ENCODE measurements around the gene CNOT4. TPM values are rescaled to one million over a fixed set of nuclear protein-coding genes. Genes with fewer than 3 reads are reported as not detected.

The CNOT4 gene
- total RNA-seq, 6 experiments from 2014 or later, result 23.2 to 27.3 (median 25.1) TPM

DNA sequence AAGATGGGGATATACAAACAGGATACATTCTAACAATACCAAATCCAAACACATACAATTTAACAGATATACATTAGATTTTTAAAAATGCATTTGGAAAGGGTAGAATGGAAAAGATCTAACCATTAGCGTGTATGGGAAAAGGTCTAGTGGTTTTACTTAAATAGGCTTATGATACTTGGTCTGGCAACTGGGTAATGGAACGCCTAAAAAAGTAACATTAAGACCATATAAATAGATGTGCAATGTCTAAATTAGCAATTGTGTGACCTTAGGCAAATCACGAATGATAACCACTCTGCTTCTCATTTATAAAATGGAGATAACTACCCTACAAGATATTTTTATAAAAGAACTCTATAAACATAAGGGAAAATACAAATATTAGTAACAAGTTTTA is 135.2 kb downstream of the CNOT4 start:
- peaks cover 5% of the 10 kb centered on the region; the same call in 1 of the 2 replicates for H3K4me1 Mint-ChIP-seq (ENCODE audit: low read depth)
- H3K4me3 Mint-ChIP-seq, result no peak overlapping the region
- TF ChIP-seq, protein P1, sequence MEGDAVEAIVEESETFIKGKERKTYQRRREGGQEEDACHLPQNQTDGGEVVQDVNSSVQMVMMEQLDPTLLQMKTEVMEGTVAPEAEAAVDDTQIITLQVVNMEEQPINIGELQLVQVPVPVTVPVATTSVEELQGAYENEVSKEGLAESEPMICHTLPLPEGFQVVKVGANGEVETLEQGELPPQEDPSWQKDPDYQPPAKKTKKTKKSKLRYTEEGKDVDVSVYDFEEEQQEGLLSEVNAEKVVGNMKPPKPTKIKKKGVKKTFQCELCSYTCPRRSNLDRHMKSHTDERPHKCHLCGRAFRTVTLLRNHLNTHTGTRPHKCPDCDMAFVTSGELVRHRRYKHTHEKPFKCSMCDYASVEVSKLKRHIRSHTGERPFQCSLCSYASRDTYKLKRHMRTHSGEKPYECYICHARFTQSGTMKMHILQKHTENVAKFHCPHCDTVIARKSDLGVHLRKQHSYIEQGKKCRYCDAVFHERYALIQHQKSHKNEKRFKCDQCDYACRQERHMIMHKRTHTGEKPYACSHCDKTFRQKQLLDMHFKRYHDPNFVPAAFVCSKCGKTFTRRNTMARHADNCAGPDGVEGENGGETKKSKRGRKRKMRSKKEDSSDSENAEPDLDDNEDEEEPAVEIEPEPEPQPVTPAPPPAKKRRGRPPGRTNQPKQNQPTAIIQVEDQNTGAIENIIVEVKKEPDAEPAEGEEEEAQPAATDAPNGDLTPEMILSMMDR (IDR thresholded peaks at IDR 0.05), result no peak
- H3K27me3 Mint-ChIP-seq (ENCODE audit: insufficient read depth), result no peaks in the 10 kb centered on the region
- no peaks in the 10 kb centered on the region for H3K9me3 Mint-ChIP-seq
- no peaks in the 10 kb centered on the region for H3K36me3 Mint-ChIP-seq (ENCODE audit: low read depth)
- H3K27ac Mint-ChIP-seq, result no peak overlapping the region
- no peak for DNase-seq

DNA sequence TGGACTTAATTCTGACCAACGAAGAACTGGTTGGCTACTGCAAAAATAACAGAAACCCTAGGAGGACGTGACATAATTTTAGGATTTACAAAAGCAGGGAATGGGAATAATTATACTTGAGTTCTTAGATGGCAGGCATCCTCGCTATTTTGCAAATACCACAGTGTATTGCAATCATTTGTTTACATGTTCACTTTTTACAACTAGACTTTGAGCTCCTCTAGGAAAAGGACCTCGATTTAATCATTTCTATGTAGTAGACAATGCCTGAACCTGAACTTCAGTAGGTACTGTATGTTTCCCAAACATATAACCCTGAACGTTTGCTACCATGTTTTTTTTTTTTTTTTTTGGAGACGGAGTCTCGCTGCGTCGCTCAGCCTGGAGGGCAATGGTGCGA is 137.7 kb downstream of the CNOT4 start:
- DNase-seq, result no peak
- TF ChIP-seq, protein P1 (IDR thresholded peaks at IDR 0.05), result no peak
- no peaks in the 10 kb centered on the region for H3K27me3 Mint-ChIP-seq (ENCODE audit: insufficient read depth)
- H3K27ac Mint-ChIP-seq, result no peak overlapping the region
- H3K36me3 Mint-ChIP-seq (ENCODE audit: low read depth), result peaks cover 8% of the 10 kb centered on the region; the same call in 1 of the 2 replicates
- no peaks in the 10 kb centered on the region for H3K9me3 Mint-ChIP-seq
- peaks cover 5% of the 10 kb centered on the region; the same call in 1 of the 2 replicates for H3K4me1 Mint-ChIP-seq (ENCODE audit: low read depth)
- no peak overlapping the region for H3K4me3 Mint-ChIP-seq

DNA sequence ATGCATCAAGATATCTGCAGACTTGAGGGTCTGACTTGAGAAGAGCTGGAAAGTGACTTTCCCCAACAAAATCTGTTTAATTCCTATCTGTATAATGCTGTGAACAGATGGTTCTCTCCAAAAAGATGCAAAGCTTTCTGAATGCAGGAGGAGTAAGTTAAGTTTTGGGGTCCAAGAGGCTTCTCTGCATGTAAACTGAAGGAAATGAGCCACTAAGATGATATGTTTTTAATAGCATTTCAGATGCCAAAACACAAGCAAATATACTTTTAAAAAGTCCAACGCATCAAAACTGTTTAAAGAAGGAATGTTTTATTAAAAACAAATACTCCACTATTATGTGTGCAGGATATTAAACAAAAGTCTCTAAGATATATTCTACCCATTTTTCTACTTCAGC is 139.2 kb downstream of the CNOT4 start:
- Mint-ChIP-seq H3K4me3 (no peak overlapping the region), H3K9me3 (no peaks in the 10 kb centered on the region), H3K36me3 (ENCODE audit: low read depth) (peaks cover 8% of the 10 kb centered on the region; the same call in 1 of the 2 replicates), H3K27me3 (ENCODE audit: insufficient read depth) (no peaks in the 10 kb centered on the region), H3K27ac (no peak overlapping the region), H3K4me1 (ENCODE audit: low read depth) (peaks cover under 1% of the 10 kb centered on the region; the same call in 1 of the 2 replicates)
- TF ChIP-seq, protein P1 (IDR thresholded peaks at IDR 0.05), result no peak
- no peak for DNase-seq

DNA sequence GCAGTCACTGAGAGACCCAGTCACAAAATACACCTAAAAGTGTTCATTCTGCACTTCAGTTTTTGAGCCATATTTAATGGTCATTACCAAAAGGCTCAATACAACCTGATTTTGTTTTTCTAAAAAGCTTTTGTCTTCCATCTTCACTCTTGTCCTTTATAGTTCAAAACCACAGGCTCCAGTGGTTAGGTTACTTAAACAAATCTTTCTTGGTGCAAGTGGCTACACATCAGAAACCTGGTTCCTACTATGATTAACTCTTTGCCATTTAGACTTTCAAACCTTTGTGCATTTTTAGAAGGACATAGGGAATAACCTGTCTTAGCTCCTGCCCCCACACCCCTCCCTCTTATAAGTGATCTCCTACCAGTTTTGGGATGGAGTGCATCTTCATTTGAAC is 140.5 kb downstream of the CNOT4 start:
- no peak for DNase-seq
- no peak overlapping the region for H3K4me3 Mint-ChIP-seq
- H3K27me3 Mint-ChIP-seq (ENCODE audit: insufficient read depth), result no peaks in the 10 kb centered on the region
- H3K9me3 Mint-ChIP-seq, result no peaks in the 10 kb centered on the region
- H3K4me1 Mint-ChIP-seq (ENCODE audit: low read depth), result no peaks in the 10 kb centered on the region
- H3K36me3 Mint-ChIP-seq (ENCODE audit: low read depth), result peaks cover 8% of the 10 kb centered on the region; the same call in 1 of the 2 replicates
- TF ChIP-seq, protein P1 (IDR thresholded peaks at IDR 0.05), result no peak
- no peak overlapping the region for H3K27ac Mint-ChIP-seq

DNA sequence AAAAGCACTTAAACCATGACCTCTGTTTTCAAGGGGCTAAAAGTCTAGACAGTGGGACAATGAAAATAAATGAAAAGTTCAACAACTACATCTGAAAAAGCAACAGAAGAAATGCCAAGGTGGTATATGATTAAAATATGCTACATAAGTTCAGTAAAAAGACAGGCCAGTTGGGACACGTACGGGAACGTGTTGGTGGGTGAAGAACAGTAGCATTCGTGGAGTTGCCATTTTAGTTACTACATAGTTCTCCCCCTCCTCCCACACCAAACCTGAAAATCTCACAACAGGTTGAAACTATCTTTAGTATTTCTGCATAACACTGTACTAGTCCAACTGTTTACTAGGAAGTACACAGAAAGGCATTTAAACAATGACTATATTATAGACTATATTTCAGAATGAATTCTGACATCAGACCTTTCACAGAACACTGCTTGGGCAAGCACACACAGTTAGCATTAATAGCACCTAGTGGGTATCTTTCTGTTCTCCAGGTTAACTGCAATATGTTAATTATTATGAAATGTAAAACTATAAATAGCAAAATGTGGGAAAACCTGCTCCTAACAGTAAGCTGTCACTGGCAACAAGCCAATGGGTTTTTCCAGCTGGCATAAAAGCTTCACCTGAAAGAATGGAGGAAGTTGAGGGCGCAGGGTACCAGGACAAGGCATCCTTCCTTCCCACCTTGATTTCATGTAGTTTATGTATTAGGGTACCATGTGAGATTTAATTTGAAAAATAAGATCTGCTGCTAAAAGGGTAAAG is 141.3 kb downstream of the CNOT4 start:
- no peaks in the 10 kb centered on the region for H3K9me3 Mint-ChIP-seq
- no peak overlapping the region for H3K4me3 Mint-ChIP-seq
- no peak for DNase-seq
- peaks cover 11% of the 10 kb centered on the region for H3K36me3 Mint-ChIP-seq (ENCODE audit: low read depth)
- no peak overlapping the region for H3K27ac Mint-ChIP-seq
- TF ChIP-seq, protein P1 (IDR thresholded peaks at IDR 0.05), result no peak
- no peaks in the 10 kb centered on the region for H3K27me3 Mint-ChIP-seq (ENCODE audit: insufficient read depth)
- H3K4me1 Mint-ChIP-seq (ENCODE audit: low read depth), result no peaks in the 10 kb centered on the region

Measured in HFFc6 (cell line).